H1 (cell line): Measurements from ENCODE around the gene ALDH5A1. TPM values are rescaled to one million over a fixed set of nuclear protein-coding genes. Genes with fewer than 3 reads are reported as not detected.

ENCODE experiments used
- CTCF ChIA-PET: fragments of 300-600 bp; sonication (Branson Sonifier 250); formaldehyde crosslinking; loops from one replicate; lab custom pipeline; 2021; ENCODE audit not compliant: partially characterized antibody; lab: Charles Lee
- POLR2A ChIA-PET: fragments of 300-600 bp; sonication (Branson Sonifier 250); formaldehyde crosslinking; loops from one replicate; lab custom pipeline; 2021; ENCODE audit warnings: inconsistent platforms; ENCODE audit not compliant: partially characterized antibody; lab: Charles Lee
- DNase-seq, 2 experiments: peaks; one replicate each; pipeline versions ENCODE4 v3.0.0 to v3.0.0-alpha.2; 2010 to 2022; ENCODE audit warnings: low spot score in 2 of 2, low read depth in 1 of 2, mixed read lengths in 1 of 2
- FAIRE-seq: peaks from 2 replicates; lab custom pipeline; 2011; peaks lifted over from hg19 to GRCh38; lab: Jason Lieb, UNC
- H2AFZ ChIP-seq: 2 replicates; pipeline ENCODE4 v1.8.1; 2012; ENCODE audit warnings: low read length, inconsistent platforms
- H2AK5ac ChIP-seq: 2 replicates; pipeline ENCODE4 v1.6.1; 2013; ENCODE audit warnings: low read depth, low read length
- H2BK120ac ChIP-seq: replicated peaks from 2 replicates; pipeline ENCODE3; 2013; ENCODE audit warnings: low read depth, low read length, inconsistent platforms
- H2BK12ac ChIP-seq: 2 replicates; pipeline ENCODE4 v1.6.1; 2013; ENCODE audit warnings: low read depth, low read length
- H2BK15ac ChIP-seq: 2 replicates; pipeline ENCODE4 v1.6.1; 2013; ENCODE audit warnings: low read length
- H2BK20ac ChIP-seq: 2 replicates; pipeline ENCODE4 v1.6.1; 2013; ENCODE audit warnings: low read length
- H2BK5ac ChIP-seq: 2 replicates; pipeline ENCODE4 v1.6.1; 2013; ENCODE audit warnings: low read depth, low read length
- H3K14ac ChIP-seq: 2 replicates; pipeline ENCODE4 v1.6.1; 2013; ENCODE audit warnings: inconsistent platforms; ENCODE audit not compliant: insufficient read length
- H3K18ac ChIP-seq: 2 replicates; pipeline ENCODE4 v1.6.1; 2013; ENCODE audit warnings: low read length; ENCODE audit errors: extremely low read depth
- H3K23ac ChIP-seq: 2 replicates; pipeline ENCODE4 v1.6.1; 2013; ENCODE audit warnings: inconsistent platforms; ENCODE audit not compliant: insufficient read length
- H3K23me2 ChIP-seq: 2 replicates; pipeline ENCODE4 v1.6.1; 2013; ENCODE audit warnings: low read depth, low read length
- H3K27ac ChIP-seq: 2 replicates; pipeline ENCODE4 v1.6.1; 2011; ENCODE audit warnings: low read depth, low read length, inconsistent platforms
- H3K27me3 ChIP-seq, 4 experiments: replicated peaks in 1 of 4; 1 replicate in 1 of 4; 2 replicates in 3 of 4; pipeline versions ENCODE4 v1.6.1 to v1.8.1; 2011 to 2013; ENCODE audit warnings: low read length in 3 of 4, mild to moderate bottlenecking in 3 of 4, inconsistent platforms in 2 of 4, mixed read lengths in 2 of 4, moderate library complexity in 1 of 4; ENCODE audit not compliant: control insufficient read depth in 3 of 4, insufficient read depth in 3 of 4; ENCODE audit errors: extremely low read depth in 1 of 4
- H3K36me3 ChIP-seq, 4 experiments: 2 replicates each; pipeline versions ENCODE4 v1.6.1 to v1.8.1; 2011 to 2013; ENCODE audit warnings: mild to moderate bottlenecking in 4 of 4, low read length in 3 of 4, moderate library complexity in 2 of 4, control low read depth in 1 of 4, inconsistent platforms in 1 of 4; ENCODE audit not compliant: insufficient read depth in 4 of 4, control insufficient read depth in 2 of 4
- H3K4ac ChIP-seq: replicated peaks from 2 replicates; pipeline ENCODE3; 2013; ENCODE audit warnings: low read length, low read depth, mixed read lengths, inconsistent platforms; ENCODE audit not compliant: insufficient read length
- H3K4me1 ChIP-seq, 4 experiments: replicated peaks in 1 of 4; 1 replicate in 1 of 4; 2 replicates in 3 of 4; pipeline versions ENCODE4 v1.6.1 to v1.8.1; 2011 to 2013; ENCODE audit warnings: low read length in 3 of 4, inconsistent platforms in 2 of 4, mixed read lengths in 1 of 4; ENCODE audit not compliant: insufficient read depth in 4 of 4, control insufficient read depth in 3 of 4
- H3K4me2 ChIP-seq, 2 experiments: 2 replicates each; pipeline versions ENCODE4 v1.6.1 to v1.8.1; 2011 to 2013; ENCODE audit warnings: low read depth in 2 of 2, low read length in 2 of 2, control low read depth in 1 of 2, inconsistent platforms in 1 of 2, mild to moderate bottlenecking in 1 of 2; ENCODE audit not compliant: insufficient read depth in 1 of 2
- H3K4me3 ChIP-seq, 4 experiments: fragments of 200-600, 300-600 bp in 1 of 4; sonication (generic), shearing (Covaris generic), sonication (Bioruptor Twin) in 1 of 4; 2 replicates each; pipeline versions ENCODE4 v1.5.1 to v1.8.1; 2011 to 2016; ENCODE audit warnings: low read length in 4 of 4, low read depth in 3 of 4, control low read depth in 2 of 4, inconsistent platforms in 2 of 4, mild to moderate bottlenecking in 2 of 4, mixed read lengths in 1 of 4, moderate library complexity in 1 of 4; ENCODE audit not compliant: insufficient read depth in 2 of 4; ENCODE audit errors: extremely low read depth in 1 of 4
- H3K56ac ChIP-seq: replicated peaks from 2 replicates; pipeline ENCODE3; 2013; ENCODE audit warnings: low read depth, mild to moderate bottlenecking, mixed read lengths, low read length, inconsistent platforms; ENCODE audit not compliant: insufficient read length
- H3K79me1 ChIP-seq: 2 replicates; pipeline ENCODE4 v1.6.1; 2013; ENCODE audit warnings: low read depth, low read length, control low read depth
- H3K79me2 ChIP-seq, 2 experiments: 2 replicates each; pipeline versions ENCODE4 v1.6.1 to v1.8.1; 2012 to 2013; ENCODE audit warnings: low read length in 2 of 2, mild to moderate bottlenecking in 2 of 2, inconsistent platforms in 1 of 2; ENCODE audit not compliant: insufficient read depth in 2 of 2, control insufficient read depth in 1 of 2
- H3K9ac ChIP-seq, 4 experiments: replicated peaks in 1 of 4; 1 replicate in 1 of 4; 2 replicates in 3 of 4; pipeline versions ENCODE4 v1.6.1 to v1.8.1; 2011 to 2013; ENCODE audit warnings: low read depth in 3 of 4, low read length in 3 of 4, control low read depth in 2 of 4, mild to moderate bottlenecking in 2 of 4, moderate library complexity in 2 of 4, inconsistent platforms in 1 of 4; ENCODE audit errors: extremely low read depth in 1 of 4
- H3K9me3 ChIP-seq, 2 experiments: 2 replicates each; pipeline versions ENCODE4 v1.6.1 to v1.8.1; 2012 to 2013; ENCODE audit warnings: mild to moderate bottlenecking in 2 of 2, moderate library complexity in 2 of 2, control low read depth in 1 of 2, inconsistent platforms in 1 of 2, low read depth in 1 of 2, low read length in 1 of 2, mixed read lengths in 1 of 2; ENCODE audit not compliant: insufficient read depth in 2 of 2
- H4K20me1 ChIP-seq, 2 experiments: replicated peaks in 1 of 2; 2 replicates each; pipeline versions ENCODE3 to v1.8.1; 2011 to 2013; ENCODE audit warnings: inconsistent platforms in 2 of 2, low read length in 2 of 2, mild to moderate bottlenecking in 1 of 2; ENCODE audit not compliant: insufficient read depth in 2 of 2, control insufficient read depth in 1 of 2
- H4K5ac ChIP-seq: 2 replicates; pipeline ENCODE4 v1.6.1; 2013; ENCODE audit warnings: low read length, low read depth, mixed read lengths, inconsistent platforms; ENCODE audit not compliant: insufficient read length
- H4K8ac ChIP-seq: 2 replicates; pipeline ENCODE4 v1.8.0; 2013; ENCODE audit warnings: mild to moderate bottlenecking, moderate library complexity, low read length, inconsistent platforms; ENCODE audit not compliant: insufficient read depth; ENCODE audit errors: extremely low read depth
- H4K91ac ChIP-seq: replicated peaks from 2 replicates; pipeline ENCODE3; 2013; ENCODE audit warnings: low read length, mixed read lengths, inconsistent platforms; ENCODE audit not compliant: insufficient read length
- CBX5 ChIP-seq: fragments of 300-800, 300-1000 bp; sonication (generic); IDR thresholded peaks from 2 replicates; pipeline ENCODE4 v1.7.1; 2016; ENCODE audit warnings: antibody characterized with exemption, low read length, low read depth
- JUN ChIP-seq: IDR thresholded peaks from 2 replicates; pipeline ENCODE4 v1.6.1; 2011; ENCODE audit warnings: low read depth, mild to moderate bottlenecking, improper control_type of control experiment, low read length
- MAFK ChIP-seq: IDR thresholded peaks from 2 replicates; pipeline ENCODE4 v1.6.1; 2012; ENCODE audit warnings: low read depth, mild to moderate bottlenecking, improper control_type of control experiment, low read length
- RAD21 ChIP-seq, 2 experiments: IDR thresholded peaks in 1 of 2; conservative IDR thresholded peaks in 1 of 2; 2 replicates each; pipeline ENCODE4 v1.6.1; 2011; ENCODE audit warnings: low read depth in 2 of 2, low read length in 2 of 2, improper control_type of control experiment in 1 of 2, inconsistent platforms in 1 of 2, mild to moderate bottlenecking in 1 of 2, moderate library complexity in 1 of 2
- WGBS, 2 experiments: shearing (Covaris generic) in 1 of 2; methylation state at CpG; one replicate each; pipeline versions ENCODE4 v1.1.6 to v1.1.7; 2013 to 2015; ENCODE audit warnings: low lambda C conversion rate in 2 of 2, mixed read lengths in 2 of 2, inconsistent platforms in 1 of 2, low coverage in 1 of 2, missing lambda C conversion rate in 1 of 2; ENCODE audit not compliant: insufficient replicate concordance in 2 of 2, insufficient coverage in 1 of 2, insufficient read length in 1 of 2; ENCODE audit errors: extremely low coverage in 1 of 2, missing lambda C conversion rate in 1 of 2; 5-methylcytosine and 5-hydroxymethylcytosine counted together
- polyA plus RNA-seq, 7 experiments: library from polyadenylated mRNA; depleted of rRNA in 3 of 7; stranded (reverse) in 5 of 7; unstranded in 2 of 7; fragments of >200 nt in 5 of 7; fragments of 200-250 nt in 2 of 7; gene quantifications; 1 replicate in 5 of 7; 2 replicates in 1 of 7; 4 replicates in 1 of 7; pipeline versions ENCODE4 v1.2.1 to v1.2.3, GENCODE V29; 2011 to 2013; ENCODE audit warnings: missing spikeins in 2 of 7, mixed read lengths in 2 of 7
- total RNA-seq: library from RNA; stranded (reverse); fragmentation: NEBNext Ultra II Directional; extraction: Animal tissue kit (Norgen Biotek cat#: 25700); gene quantifications from 2 replicates; pipeline ENCODE4 v1.2.1, GENCODE V29; 2021
- TF ChIP-seq, protein P1 (sequence below), 3 experiments: IDR thresholded peaks; 1 replicate in 2 of 3; 2 replicates in 1 of 3; pipeline versions ENCODE4 v1.5.1 to v1.6.1; 2011; ENCODE audit warnings: low read length in 3 of 3, mild to moderate bottlenecking in 3 of 3, inconsistent platforms in 2 of 3, low read depth in 1 of 3, moderate library complexity in 1 of 3; ENCODE audit not compliant: insufficient read depth in 1 of 3; ENCODE audit errors: control extremely low read depth in 1 of 3
- TF ChIP-seq, protein P2 (sequence below): IDR thresholded peaks from 2 replicates; pipeline ENCODE4 v1.6.1; 2012; ENCODE audit warnings: low read length, inconsistent platforms

The ALDH5A1 gene
- total and polyA plus RNA-seq, 2 of the 8 experiments (the other 6 are each of a cell fraction or from before 2014, with no cell fraction given): 1.5 to 2.4 TPM

DNA sequence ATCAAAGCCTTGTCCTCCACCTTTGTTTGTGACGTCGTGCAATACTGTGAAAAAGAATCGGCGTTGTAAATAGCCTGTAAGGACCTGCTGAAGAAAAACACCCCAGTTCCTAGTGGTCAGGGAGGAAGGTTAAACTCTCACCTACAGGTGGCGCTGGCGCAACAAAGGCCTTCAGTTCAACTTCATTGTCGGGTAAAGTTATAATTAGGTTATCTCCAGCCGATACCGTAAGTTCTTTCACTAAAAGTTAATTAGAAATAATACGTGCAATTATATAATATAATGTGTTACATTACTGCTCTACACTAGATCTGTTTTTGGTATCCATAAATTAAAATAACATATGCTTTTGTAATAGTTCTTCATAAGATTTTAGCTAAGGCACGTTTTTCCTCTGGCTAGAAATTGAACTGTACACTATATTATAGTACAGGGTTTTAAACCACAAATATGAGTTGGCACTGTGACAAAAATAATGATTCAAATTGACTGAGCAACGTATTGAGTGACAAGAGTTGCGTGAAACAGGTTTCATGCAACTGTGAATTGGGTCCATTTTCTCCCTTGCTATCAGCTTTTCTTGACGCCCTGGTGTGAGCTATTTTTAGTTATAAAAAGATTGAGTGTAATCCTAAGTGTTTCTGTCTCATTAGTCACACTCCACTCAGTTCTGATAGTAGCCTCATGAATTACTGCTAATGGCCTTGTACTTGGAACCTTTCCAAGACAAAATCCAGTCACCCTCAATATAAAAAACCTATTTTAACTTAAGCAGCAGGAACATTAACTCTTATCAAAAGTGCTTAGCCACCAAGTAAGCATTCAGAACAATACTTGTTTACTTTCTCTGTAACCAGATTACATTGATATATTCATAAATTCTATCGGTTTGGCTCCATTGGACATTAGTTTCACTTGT lies 89.0 kb downstream of the ALDH5A1 start:
- Histone ChIP-seq H3K23ac (no peak overlapping the region), H3K27me3 (no peaks in the 10 kb centered on the region), H2BK12ac (no peak overlapping the region; the same call in 1 of the 2 replicates), H3K4me2 (no peak overlapping the region), H2BK15ac (no peak overlapping the region), H3K14ac (no peak overlapping the region), H3K4ac (no peak overlapping the region), H3K23me2 (no peaks in the 10 kb centered on the region; the same call in 1 of the 2 replicates), H2BK20ac (no peak overlapping the region), H2AK5ac (no peak overlapping the region), H4K20me1 (no peaks in the 10 kb centered on the region), H2BK120ac (no peak overlapping the region), H3K4me3 (no peak overlapping the region), H3K79me1 (no peaks in the 10 kb centered on the region), H3K9ac (no peak overlapping the region), H3K9me3 (no peaks in the 10 kb centered on the region), H4K91ac (no peak overlapping the region), H3K18ac (no peak overlapping the region), H3K27ac (no peak overlapping the region), H2BK5ac (no peak overlapping the region), H3K79me2 (no peaks in the 10 kb centered on the region), H4K8ac (no peak overlapping the region), H3K56ac (no peak overlapping the region), H3K36me3 (no peaks in the 10 kb centered on the region), H4K5ac (no peak overlapping the region), H2AFZ (no peak overlapping the region), H3K4me1 (peaks cover 0 to 2% (median under 1%) of the 10 kb centered on the region in 4 experiments; a peak in 1 of 7 replicates)
- 50% methylated on average over 15 of the region's 15 CpGs; no CpG with 5 or more reads in 1 of the 2 experiments for WGBS, 2 experiments
- DNase-seq (peak; percentile 36 to 81), FAIRE-seq (peak; percentile 99)
- CTCF ChIA-PET: interaction anchor here (0.6 to 11.1 kb wide), 36 partner anchors 9 to 486 kb away, joined by 3 to 99 read pairs (median 4); partner anchors contain the start of genes ACOT13, ALDH5A1 and TDP2
- POLR2A ChIA-PET: interaction anchor here (0.6 to 2.2 kb wide), 7 partner anchors 29 to 209 kb away, joined by 3 to 9 read pairs (median 3); no protein-coding TSS in a partner anchor
- no peak for TF ChIP-seq JUN
- TF ChIP-seq RAD21 (IDR thresholded peaks at IDR 0.05 in 1 of 2, conservative IDR thresholded peaks at IDR 0.05 in 1 of 2; ENCODE audit: low read depth in 2 of 2, low read length in 2 of 2): peak; percentile 68 to 75
- no peak for TF ChIP-seq MAFK
- TF ChIP-seq, protein P1, sequence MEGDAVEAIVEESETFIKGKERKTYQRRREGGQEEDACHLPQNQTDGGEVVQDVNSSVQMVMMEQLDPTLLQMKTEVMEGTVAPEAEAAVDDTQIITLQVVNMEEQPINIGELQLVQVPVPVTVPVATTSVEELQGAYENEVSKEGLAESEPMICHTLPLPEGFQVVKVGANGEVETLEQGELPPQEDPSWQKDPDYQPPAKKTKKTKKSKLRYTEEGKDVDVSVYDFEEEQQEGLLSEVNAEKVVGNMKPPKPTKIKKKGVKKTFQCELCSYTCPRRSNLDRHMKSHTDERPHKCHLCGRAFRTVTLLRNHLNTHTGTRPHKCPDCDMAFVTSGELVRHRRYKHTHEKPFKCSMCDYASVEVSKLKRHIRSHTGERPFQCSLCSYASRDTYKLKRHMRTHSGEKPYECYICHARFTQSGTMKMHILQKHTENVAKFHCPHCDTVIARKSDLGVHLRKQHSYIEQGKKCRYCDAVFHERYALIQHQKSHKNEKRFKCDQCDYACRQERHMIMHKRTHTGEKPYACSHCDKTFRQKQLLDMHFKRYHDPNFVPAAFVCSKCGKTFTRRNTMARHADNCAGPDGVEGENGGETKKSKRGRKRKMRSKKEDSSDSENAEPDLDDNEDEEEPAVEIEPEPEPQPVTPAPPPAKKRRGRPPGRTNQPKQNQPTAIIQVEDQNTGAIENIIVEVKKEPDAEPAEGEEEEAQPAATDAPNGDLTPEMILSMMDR (IDR thresholded peaks at IDR 0.05; ENCODE audit: control extremely low read depth in 1 of 3, insufficient read depth in 1 of 3, low read depth in 1 of 3, low read length in 3 of 3): peak; percentile 61 to 88 (median 83)
- TF ChIP-seq, protein P2, sequence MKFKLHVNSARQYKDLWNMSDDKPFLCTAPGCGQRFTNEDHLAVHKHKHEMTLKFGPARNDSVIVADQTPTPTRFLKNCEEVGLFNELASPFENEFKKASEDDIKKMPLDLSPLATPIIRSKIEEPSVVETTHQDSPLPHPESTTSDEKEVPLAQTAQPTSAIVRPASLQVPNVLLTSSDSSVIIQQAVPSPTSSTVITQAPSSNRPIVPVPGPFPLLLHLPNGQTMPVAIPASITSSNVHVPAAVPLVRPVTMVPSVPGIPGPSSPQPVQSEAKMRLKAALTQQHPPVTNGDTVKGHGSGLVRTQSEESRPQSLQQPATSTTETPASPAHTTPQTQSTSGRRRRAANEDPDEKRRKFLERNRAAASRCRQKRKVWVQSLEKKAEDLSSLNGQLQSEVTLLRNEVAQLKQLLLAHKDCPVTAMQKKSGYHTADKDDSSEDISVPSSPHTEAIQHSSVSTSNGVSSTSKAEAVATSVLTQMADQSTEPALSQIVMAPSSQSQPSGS: 0 out of 2 replicates have a peak, but pooled peaks have one; percentile 41
- no peak for TF ChIP-seq CBX5
